ENCODE measurements around the gene CRTC3.

DNA sequence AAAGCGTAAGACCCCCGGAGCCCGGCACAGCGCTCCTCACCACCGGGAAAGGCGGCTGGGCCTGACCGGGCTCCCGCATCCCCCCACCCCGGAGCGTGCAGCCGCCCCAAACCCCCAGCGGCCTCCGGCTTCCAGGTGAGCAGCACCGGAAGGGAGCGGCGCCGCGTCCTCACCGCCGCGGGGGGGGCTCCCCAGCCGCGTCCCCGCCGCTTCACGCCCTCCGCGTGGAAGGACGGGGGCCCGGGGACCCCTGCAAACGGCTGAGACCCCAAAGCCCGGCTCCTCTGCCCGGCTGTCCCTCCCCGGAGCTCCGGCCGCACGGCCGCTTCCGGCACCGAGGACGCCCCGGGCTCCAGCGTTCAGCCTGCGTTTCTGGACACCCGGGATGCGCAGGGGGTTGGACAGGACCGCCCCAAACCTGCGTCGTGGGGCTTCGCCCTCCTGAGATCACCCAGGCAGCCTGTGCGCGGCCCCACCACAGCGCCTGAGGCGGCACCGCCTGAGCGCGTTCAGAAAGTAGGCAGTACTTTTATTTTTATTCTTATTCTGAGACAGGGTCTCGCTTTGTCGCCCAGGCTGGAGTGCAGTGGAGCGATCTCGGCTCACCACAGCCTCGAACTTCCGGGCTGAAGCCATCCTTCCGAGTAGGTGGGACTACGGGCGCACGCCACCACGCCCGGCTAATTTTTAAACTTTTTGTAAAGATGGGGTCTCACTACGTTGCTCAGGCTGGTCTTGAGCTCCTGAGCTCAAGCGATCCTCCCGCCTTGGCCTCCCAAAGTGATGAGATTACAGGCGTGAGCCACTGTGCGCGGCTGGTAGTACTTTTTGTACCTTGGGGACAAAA is 135.8 kb downstream of the CRTC3 start:
- TF ChIP-seq, protein P1, sequence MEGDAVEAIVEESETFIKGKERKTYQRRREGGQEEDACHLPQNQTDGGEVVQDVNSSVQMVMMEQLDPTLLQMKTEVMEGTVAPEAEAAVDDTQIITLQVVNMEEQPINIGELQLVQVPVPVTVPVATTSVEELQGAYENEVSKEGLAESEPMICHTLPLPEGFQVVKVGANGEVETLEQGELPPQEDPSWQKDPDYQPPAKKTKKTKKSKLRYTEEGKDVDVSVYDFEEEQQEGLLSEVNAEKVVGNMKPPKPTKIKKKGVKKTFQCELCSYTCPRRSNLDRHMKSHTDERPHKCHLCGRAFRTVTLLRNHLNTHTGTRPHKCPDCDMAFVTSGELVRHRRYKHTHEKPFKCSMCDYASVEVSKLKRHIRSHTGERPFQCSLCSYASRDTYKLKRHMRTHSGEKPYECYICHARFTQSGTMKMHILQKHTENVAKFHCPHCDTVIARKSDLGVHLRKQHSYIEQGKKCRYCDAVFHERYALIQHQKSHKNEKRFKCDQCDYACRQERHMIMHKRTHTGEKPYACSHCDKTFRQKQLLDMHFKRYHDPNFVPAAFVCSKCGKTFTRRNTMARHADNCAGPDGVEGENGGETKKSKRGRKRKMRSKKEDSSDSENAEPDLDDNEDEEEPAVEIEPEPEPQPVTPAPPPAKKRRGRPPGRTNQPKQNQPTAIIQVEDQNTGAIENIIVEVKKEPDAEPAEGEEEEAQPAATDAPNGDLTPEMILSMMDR (conservative IDR thresholded peaks at IDR 0.05; ENCODE audit: low read depth, low read length): no peak
- TF ChIP-seq MXI1 (IDR thresholded peaks at IDR 0.05; ENCODE audit: borderline replicate concordance, low read depth, low read length) (no peak), RFX5 (IDR thresholded peaks at IDR 0.05; ENCODE audit: low read depth, low read length) (no peak), RCOR1 (IDR thresholded peaks at IDR 0.05; ENCODE audit: insufficient replicate concordance, low read length) (no peak), POLR2A (IDR thresholded peaks at IDR 0.05; ENCODE audit: low read depth, low read length) (peak; percentile 63), RAD21 (IDR thresholded peaks at IDR 0.05; ENCODE audit: low read length) (no peak)
